GM19455 (cell line): ENCODE data around the gene PGD.
"Not testable (repeated sequence)": the region's sequence is repeated elsewhere in the genome, so short reads cannot be mapped to it uniquely, and the experiment has no call there.

Experiments used
- ATAC-seq: cut with Tn5 transposase; IDR thresholded peaks from one replicate; pipeline ENCODE4 v1.9.1; 2021; ENCODE audit not compliant: unreplicated experiment

The PGD gene

GRCh38 chr1:10433790-10434189 is 34.9 kb downstream of the PGD start:
- no peak for ATAC-seq

- no peak for ATAC-seq
Measured at GRCh38 chr1:10434590-10434989, 35.7 kb downstream of the PGD start.

- no peak for ATAC-seq
Measured at GRCh38 chr1:10437052-10437451, 38.2 kb downstream of the PGD start.

- no peak for ATAC-seq
Measured at GRCh38 chr1:10438677-10439163, 39.9 kb downstream of the PGD start.

GRCh38 chr1:10440305-10440704 is 41.4 kb downstream of the PGD start:
- ATAC-seq, result no peak

- ATAC-seq, result no peak
Measured at GRCh38 chr1:10440794-10441193, 41.9 kb downstream of the PGD start.

- ATAC-seq, result no peak
Measured at GRCh38 chr1:10444248-10444647, 45.4 kb downstream of the PGD start.

GRCh38 chr1:10444795-10445397 is 46.0 kb downstream of the PGD start:
- no peak for ATAC-seq

GRCh38 chr1:10446790-10447422 is 48.0 kb downstream of the PGD start:
- ATAC-seq, result no peak

- ATAC-seq, result no peak
Measured at GRCh38 chr1:10449751-10450150, 50.9 kb downstream of the PGD start, which contains the start of gene CORT. CORT (plus strand) TSS chr1:10450031; CDS start chr1:10450224, 193 bp downstream.

GRCh38 chr1:10450156-10450814 is 51.4 kb downstream of the PGD start:
- ATAC-seq, result no peak

- ATAC-seq, result no peak
Measured at GRCh38 chr1:10450836-10451235, 52.0 kb downstream of the PGD start.

- no peak for ATAC-seq
Measured at GRCh38 chr1:10451287-10451686, 52.4 kb downstream of the PGD start.

GRCh38 chr1:10456048-10456447 is 57.2 kb downstream of the PGD start:
- ATAC-seq, result no peak

- no peak for ATAC-seq
Measured at GRCh38 chr1:10456661-10457060, 57.8 kb downstream of the PGD start.

- ATAC-seq, result not testable (repeated sequence)
Measured at GRCh38 chr1:10457462-10457861, 58.6 kb downstream of the PGD start.

GRCh38 chr1:10457875-10458274 is 59.0 kb downstream of the PGD start:
- no peak for ATAC-seq

- ATAC-seq, result no peak
Measured at GRCh38 chr1:10459184-10459583, 60.3 kb downstream of the PGD start.

- ATAC-seq, result no peak
Measured at GRCh38 chr1:10467078-10467477, 68.2 kb downstream of the PGD start.

- ATAC-seq, result no peak
Measured at GRCh38 chr1:10470043-10470442, 71.2 kb downstream of the PGD start.
